PC-9 (cell line): ENCODE results near the gene EIF3A. TPM values are rescaled to one million over a fixed set of nuclear protein-coding genes. Genes with fewer than 3 reads are reported as not detected.

ENCODE experiments used
- BruUV-seq: library from RNA; stranded (reverse); fragments of 400-500 nt; replicated peaks from 2 replicates; lab custom pipeline; 2021; lab: Mats Ljungman, UMichigan
- CTCF ChIA-PET: fragments of 300-600 bp; sonication (Branson Sonifier 250); formaldehyde crosslinking; loops from one replicate; lab custom pipeline; 2022; ENCODE audit warnings: antibody characterized with exemption; lab: Charles Lee
- POLR2A ChIA-PET: fragments of 300-600 bp; sonication (Branson Sonifier 250); formaldehyde crosslinking; loops from one replicate; lab custom pipeline; 2022; ENCODE audit warnings: antibody characterized with exemption; ENCODE audit not compliant: unreplicated experiment; lab: Charles Lee
- DNase-seq, 2 experiments: peaks; one replicate each; pipeline versions ENCODE4 v3.0.0 to v3.0.0-alpha.2; 2015 to 2022; ENCODE audit warnings: mixed read lengths in 1 of 2
- H2AFZ ChIP-seq: fragments of 200-600 bp; sonication (generic); 2 replicates; pipeline ENCODE4 v1.8.1; 2017; ENCODE audit warnings: antibody characterized with exemption
- H3F3A ChIP-seq: fragments of 200-600 bp; sonication (generic); 2 replicates; pipeline ENCODE4 v1.8.1; 2017; ENCODE audit warnings: antibody characterized with exemption, mild to moderate bottlenecking, low read depth; ENCODE audit not compliant: insufficient read depth
- H3K27ac ChIP-seq: fragments of 200-600 bp; sonication (generic); 2 replicates; pipeline ENCODE4 v1.6.1; 2016; ENCODE audit warnings: mixed run types
- H3K27me3 ChIP-seq: fragments of 200-600 bp; sonication (generic); 2 replicates; pipeline ENCODE4 v1.6.1; 2016; ENCODE audit warnings: low read depth, mixed run types; ENCODE audit not compliant: insufficient read depth
- H3K36me3 ChIP-seq: fragments of 200-600 bp; sonication (generic); 2 replicates; pipeline ENCODE4 v1.6.1; 2016; ENCODE audit warnings: low read depth, mixed run types
- H3K4me1 ChIP-seq: fragments of 200-600 bp; sonication (generic); replicated peaks from 2 replicates; pipeline ENCODE4 v1.6.1; 2016; ENCODE audit warnings: mixed run types; ENCODE audit not compliant: insufficient read depth
- H3K4me2 ChIP-seq: fragments of 200-600 bp; sonication (generic); 2 replicates; pipeline ENCODE4 v1.6.1; 2017; ENCODE audit warnings: mixed run types
- H3K4me3 ChIP-seq: fragments of 200-600 bp; sonication (generic); 2 replicates; pipeline ENCODE4 v1.6.1; 2016; ENCODE audit warnings: mixed run types
- H3K79me2 ChIP-seq: fragments of 200-600 bp; sonication (generic); 2 replicates; pipeline ENCODE4 v1.6.1; 2017; ENCODE audit warnings: low read depth, mixed run types
- H3K9me2 ChIP-seq: fragments of 200-600 bp; sonication (generic); 2 replicates; pipeline ENCODE4 v1.8.1; 2017; ENCODE audit warnings: mild to moderate bottlenecking; ENCODE audit not compliant: insufficient read depth
- H3K9me3 ChIP-seq: fragments of 200-600 bp; sonication (generic); 2 replicates; pipeline ENCODE4 v1.8.1; 2016; ENCODE audit warnings: low read depth; ENCODE audit not compliant: insufficient read depth
- H4K20me1 ChIP-seq: fragments of 200-600 bp; sonication (generic); 2 replicates; pipeline ENCODE4 v1.8.1; 2017; ENCODE audit not compliant: insufficient read depth
- EZH2 ChIP-seq: fragments of 200-600 bp; sonication (generic); IDR thresholded peaks from 2 replicates; pipeline ENCODE4 v1.8.0; 2017; ENCODE audit warnings: antibody characterized with exemption, low read depth
- intact Hi-C: fragments of 100-400 bp; cut with micrococcal nuclease; formaldehyde crosslinking; loops from one replicate; pipeline ENCODE4 v1.10.0; 2022; ENCODE audit not compliant: unreplicated experiment
- total RNA-seq: library from RNA; stranded (reverse); gene quantifications from 2 replicates; pipeline ENCODE4 v1.2.3, GENCODE V29; 2021
- TF ChIP-seq, protein P1 (sequence below): fragments of 200-600 bp; sonication (generic); conservative IDR thresholded peaks from 2 replicates; pipeline ENCODE4 v1.6.1; 2017; ENCODE audit warnings: mixed run types, antibody characterized with exemption, mild to moderate bottlenecking, moderate library complexity

EIF3A gene
- total RNA-seq, 1 experiment from 2014 or later: 102 TPM

DNA sequence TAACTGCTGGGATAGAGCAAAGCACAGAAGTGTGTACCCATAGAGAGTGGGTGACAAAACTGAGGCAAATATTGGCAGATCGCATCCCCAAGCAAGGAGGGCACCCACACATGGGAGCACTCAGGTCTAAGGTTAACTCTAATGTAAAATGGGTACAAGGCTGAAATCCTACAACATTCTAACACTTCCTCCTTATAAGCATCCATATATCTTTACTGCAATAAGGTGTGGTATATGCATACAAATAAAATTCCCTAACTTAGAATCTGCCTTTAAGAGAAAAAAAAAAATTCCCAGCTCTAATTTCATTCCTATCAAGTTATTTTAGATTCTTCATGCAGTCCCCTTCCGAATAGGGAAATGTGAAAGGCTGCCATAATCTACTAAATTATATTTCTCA is 18.7 kb downstream of the EIF3A start:
- CTCF ChIA-PET: no interaction called here
- H3K27ac ChIP-seq: no peak overlapping the region
- peaks cover 56% of the 10 kb centered on the region for H3K36me3 ChIP-seq
- no peaks in the 10 kb centered on the region for H3K9me2 ChIP-seq
- TF ChIP-seq EZH2: no peak
- TF ChIP-seq, protein P1, sequence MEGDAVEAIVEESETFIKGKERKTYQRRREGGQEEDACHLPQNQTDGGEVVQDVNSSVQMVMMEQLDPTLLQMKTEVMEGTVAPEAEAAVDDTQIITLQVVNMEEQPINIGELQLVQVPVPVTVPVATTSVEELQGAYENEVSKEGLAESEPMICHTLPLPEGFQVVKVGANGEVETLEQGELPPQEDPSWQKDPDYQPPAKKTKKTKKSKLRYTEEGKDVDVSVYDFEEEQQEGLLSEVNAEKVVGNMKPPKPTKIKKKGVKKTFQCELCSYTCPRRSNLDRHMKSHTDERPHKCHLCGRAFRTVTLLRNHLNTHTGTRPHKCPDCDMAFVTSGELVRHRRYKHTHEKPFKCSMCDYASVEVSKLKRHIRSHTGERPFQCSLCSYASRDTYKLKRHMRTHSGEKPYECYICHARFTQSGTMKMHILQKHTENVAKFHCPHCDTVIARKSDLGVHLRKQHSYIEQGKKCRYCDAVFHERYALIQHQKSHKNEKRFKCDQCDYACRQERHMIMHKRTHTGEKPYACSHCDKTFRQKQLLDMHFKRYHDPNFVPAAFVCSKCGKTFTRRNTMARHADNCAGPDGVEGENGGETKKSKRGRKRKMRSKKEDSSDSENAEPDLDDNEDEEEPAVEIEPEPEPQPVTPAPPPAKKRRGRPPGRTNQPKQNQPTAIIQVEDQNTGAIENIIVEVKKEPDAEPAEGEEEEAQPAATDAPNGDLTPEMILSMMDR: no peak
- no peak for DNase-seq
- peaks cover 40% of the 10 kb centered on the region; the same call in 1 of the 2 replicates for H3K79me2 ChIP-seq
- no TSS peak for BruUV-seq
- no peaks in the 10 kb centered on the region for H3K27me3 ChIP-seq
- no peaks in the 10 kb centered on the region for H3K9me3 ChIP-seq
- H4K20me1 ChIP-seq: peaks cover 44% of the 10 kb centered on the region
- no peaks in the 10 kb centered on the region for H3K4me1 ChIP-seq
- no peak overlapping the region for H2AFZ ChIP-seq
- H3K4me3 ChIP-seq: no peak overlapping the region
- no peak overlapping the region for H3K4me2 ChIP-seq
- intact Hi-C loops: no loop called here
- H3F3A ChIP-seq: peaks cover 57% of the 10 kb centered on the region
- POLR2A ChIA-PET: no interaction called here

DNA sequence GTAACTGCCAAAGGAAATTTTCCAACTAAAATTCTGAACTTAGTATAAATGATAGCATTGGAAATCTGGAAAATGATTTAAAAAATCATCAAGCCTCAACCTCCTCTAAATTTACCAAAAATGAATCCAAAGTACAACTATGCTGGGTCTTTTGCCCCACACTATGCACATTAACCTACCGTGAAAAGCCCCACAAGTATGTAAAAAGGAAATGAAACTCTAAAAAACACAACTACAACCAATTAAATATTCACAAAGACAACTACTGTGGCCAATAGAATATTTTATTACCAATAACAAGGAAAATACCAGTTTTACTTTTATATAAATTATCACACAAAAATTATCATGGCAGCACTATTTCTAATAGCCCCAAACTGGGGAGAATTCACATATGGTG is 19.3 kb downstream of the EIF3A start:
- peaks cover 44% of the 10 kb centered on the region for H4K20me1 ChIP-seq
- no peak overlapping the region for H3K4me2 ChIP-seq
- no peaks in the 10 kb centered on the region for H3K27me3 ChIP-seq
- DNase-seq: no peak
- H3K36me3 ChIP-seq: peaks cover 59% of the 10 kb centered on the region
- TF ChIP-seq EZH2: no peak
- TF ChIP-seq, protein P1: no peak
- no peak overlapping the region for H2AFZ ChIP-seq
- no peaks in the 10 kb centered on the region for H3K9me2 ChIP-seq
- no peaks in the 10 kb centered on the region for H3K4me1 ChIP-seq
- no peak overlapping the region for H3K4me3 ChIP-seq
- ChIA-PET CTCF (no interaction called here), POLR2A (no interaction called here)
- BruUV-seq: no TSS peak
- intact Hi-C loops: no loop called here
- H3F3A ChIP-seq: peaks cover 57% of the 10 kb centered on the region
- H3K27ac ChIP-seq: no peak overlapping the region
- H3K79me2 ChIP-seq: peaks cover 41% of the 10 kb centered on the region
- H3K9me3 ChIP-seq: no peaks in the 10 kb centered on the region

DNA sequence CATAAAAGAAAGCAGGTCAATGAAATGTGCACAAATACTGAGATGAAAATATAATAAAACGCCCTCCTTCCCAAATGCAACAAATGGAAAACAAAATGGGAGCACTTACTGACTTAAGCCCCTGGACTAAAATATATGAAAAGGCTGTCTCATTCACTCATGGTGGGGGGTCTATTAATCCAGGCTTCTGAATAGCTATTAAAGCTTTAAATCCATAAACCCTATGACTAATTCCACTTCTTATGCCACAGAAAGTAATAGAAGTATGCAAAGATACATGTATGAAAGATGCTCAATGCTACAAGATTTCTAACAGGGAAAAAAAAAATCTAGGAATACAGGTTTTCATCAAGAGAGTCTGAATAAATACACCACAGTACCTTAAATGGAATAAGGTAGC is 20.5 kb downstream of the EIF3A start:
- ChIA-PET POLR2A (no interaction called here), CTCF (no interaction called here)
- Histone ChIP-seq H3K27ac (no peak overlapping the region), H3K4me3 (no peak overlapping the region), H3K9me3 (no peaks in the 10 kb centered on the region), H3F3A (peaks cover 57% of the 10 kb centered on the region), H3K4me2 (no peak overlapping the region), H3K36me3 (peaks cover 61% of the 10 kb centered on the region), H2AFZ (no peak overlapping the region), H3K27me3 (no peaks in the 10 kb centered on the region), H4K20me1 (peaks cover 32% of the 10 kb centered on the region), H3K79me2 (peaks cover 41% of the 10 kb centered on the region), H3K9me2 (no peaks in the 10 kb centered on the region), H3K4me1 (no peaks in the 10 kb centered on the region)
- TF ChIP-seq, protein P1: no peak
- TF ChIP-seq EZH2: no peak
- intact Hi-C loops: no loop called here
- DNase-seq: no peak
- BruUV-seq: no TSS peak
